Psoas muscle (tissue), 8 donors: Measurements from ENCODE around the gene CLIC3. TPM values are rescaled to one million over a fixed set of nuclear protein-coding genes. Genes with fewer than 3 reads are reported as not detected.

Experiments used
- ATAC-seq, 4 donors: fragments of 200-7000 bp; cut with Tn5 transposase; one replicate each; pipeline ENCODE4 v1.9.1; 2020; ENCODE audit warnings: moderate library complexity in 3 of 4, mild to moderate bottlenecking in 2 of 4
- DNase-seq, 2 donors: peaks; one replicate each; pipeline ENCODE4 v3.0.0-alpha.2; 2020
- H3K27ac ChIP-seq: fragments of 200-600 bp; one replicate; pipeline ENCODE4 v1.8.0; 2022
- H3K27me3 ChIP-seq, 3 donors: fragments of 200-600 bp in 1 of 3; one replicate each; pipeline versions ENCODE4 v1.6.1 to v1.8.0; 2013 to 2022; ENCODE audit warnings: low read length in 2 of 3, mild to moderate bottlenecking in 2 of 3, moderate library complexity in 1 of 3; ENCODE audit not compliant: insufficient read depth in 3 of 3
- H3K36me3 ChIP-seq, 2 donors: fragments of 200-600 bp in 1 of 2; one replicate each; pipeline versions ENCODE4 v1.6.1 to v1.8.0; 2013 to 2022; ENCODE audit warnings: low read depth in 1 of 2, mild to moderate bottlenecking in 1 of 2, moderate library complexity in 1 of 2; ENCODE audit not compliant: insufficient read depth in 1 of 2
- H3K4me1 ChIP-seq: fragments of 200-600 bp; one replicate; pipeline ENCODE4 v1.8.0; 2022
- H3K4me3 ChIP-seq: fragments of 200-600 bp; one replicate; pipeline ENCODE4 v1.8.0; 2022; ENCODE audit warnings: mild to moderate bottlenecking
- H3K9me3 ChIP-seq: fragments of 200-600 bp; one replicate; pipeline ENCODE4 v1.8.0; 2022
- WGBS, 3 donors: extraction: QIAGEN DNeasy Blood & Tissue Kit; methylation state at CpG; one replicate each; pipeline versions ENCODE4 v1.1.6 to v1.1.7; 2013; 5-methylcytosine and 5-hydroxymethylcytosine counted together
- intact Hi-C, 2 donors: fragments of 100-400 bp; cut with DNase I; formaldehyde crosslinking; loops; one replicate each; pipeline versions ENCODE4 v1.11.0 to v1.14.2; 2022
- polyA plus RNA-seq, 3 donors: library from polyadenylated mRNA; stranded (reverse); fragments of 200-250 nt; gene quantifications; one replicate each; pipeline ENCODE4 v1.2.3, GENCODE V29; 2013
- total RNA-seq, 4 donors: library from RNA; stranded (reverse); fragmentation: NEBNext Ultra II Directional in 2 of 4; extraction: Animal tissue kit (Norgen Biotek cat#: 25700) in 2 of 4; gene quantifications; one replicate each; pipeline versions ENCODE4 v1.2.1 to v1.2.4, GENCODE V29; 2021 to 2023
- TF ChIP-seq, protein P1 (sequence below): fragments of 200-600 bp; IDR thresholded peaks from one replicate; pipeline ENCODE4 v1.8.0; 2022; ENCODE audit warnings: antibody characterized with exemption
- donor health status: healthy with polysubstance abuse.
- donor health status: DM: no; HTN: no; CAD: no; lungs with moderate emphysema.
- donor health status: Bipolar disorder and iron deficiency.
- donor health status: healthy.
- donor health status: DM: yes; HTN: yes; CAD: no.
- donor health status: DM: no; HTN: no; CAD: no.
- donor health status: DM: no; HTN: no; CAD: no.
- donor health status: DM: yes; HTN: yes; CAD: no.

CLIC3 gene
- total and polyA plus RNA-seq, 7 donors = 0.38 to 0.94 (median 0.67) TPM; not detected in 1

- Histone ChIP-seq H3K27me3 (no peaks in the 10 kb centered on the region), H3K27ac (no peak overlapping the region), H3K36me3 (no peaks in the 10 kb centered on the region), H3K9me3 (no peaks in the 10 kb centered on the region), H3K4me1 (peaks cover 17% of the 10 kb centered on the region), H3K4me3 (no peak overlapping the region)
- WGBS, 3 donors = 57 to 76% (median 57%) methylated on average over 12 to 15 of the region's 15 CpGs
- intact Hi-C loops = loop anchor here in 1 of 2 donors (5.0 kb wide), 1 partner anchor 160 kb away; the partner anchor contains the start of gene TMEM141
- DNase-seq (peak in 1 of 2 donors; percentile 13), ATAC-seq (no peak)
- TF ChIP-seq, protein P1, sequence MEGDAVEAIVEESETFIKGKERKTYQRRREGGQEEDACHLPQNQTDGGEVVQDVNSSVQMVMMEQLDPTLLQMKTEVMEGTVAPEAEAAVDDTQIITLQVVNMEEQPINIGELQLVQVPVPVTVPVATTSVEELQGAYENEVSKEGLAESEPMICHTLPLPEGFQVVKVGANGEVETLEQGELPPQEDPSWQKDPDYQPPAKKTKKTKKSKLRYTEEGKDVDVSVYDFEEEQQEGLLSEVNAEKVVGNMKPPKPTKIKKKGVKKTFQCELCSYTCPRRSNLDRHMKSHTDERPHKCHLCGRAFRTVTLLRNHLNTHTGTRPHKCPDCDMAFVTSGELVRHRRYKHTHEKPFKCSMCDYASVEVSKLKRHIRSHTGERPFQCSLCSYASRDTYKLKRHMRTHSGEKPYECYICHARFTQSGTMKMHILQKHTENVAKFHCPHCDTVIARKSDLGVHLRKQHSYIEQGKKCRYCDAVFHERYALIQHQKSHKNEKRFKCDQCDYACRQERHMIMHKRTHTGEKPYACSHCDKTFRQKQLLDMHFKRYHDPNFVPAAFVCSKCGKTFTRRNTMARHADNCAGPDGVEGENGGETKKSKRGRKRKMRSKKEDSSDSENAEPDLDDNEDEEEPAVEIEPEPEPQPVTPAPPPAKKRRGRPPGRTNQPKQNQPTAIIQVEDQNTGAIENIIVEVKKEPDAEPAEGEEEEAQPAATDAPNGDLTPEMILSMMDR = no peak
Observed at GRCh38 chr9:136952321-136952850, 44.0 kb downstream of the CLIC3 start.

GRCh38 chr9:136951541-136952320 is 44.6 kb downstream of the CLIC3 start, which contains the start of gene LCN12:
LCN12 (plus strand) TSS chr9:136952273; CDS start chr9:136952328, 55 bp downstream.
- ATAC-seq (no peak), DNase-seq (peak in 1 of 2 donors; percentile 13)
- 65 to 87% (median 70%) methylated on average over 13 to 14 of the region's 14 CpGs for WGBS, 3 donors
- Histone ChIP-seq H3K9me3 (no peaks in the 10 kb centered on the region), H3K4me1 (peaks cover 20% of the 10 kb centered on the region), H3K27me3 (no peaks in the 10 kb centered on the region), H3K4me3 (no peak within 1 kb of the TSS), H3K27ac (no peak within 1 kb of the TSS), H3K36me3 (no peaks in the 10 kb centered on the region)
- intact Hi-C loops = loop anchor here in 1 of 2 donors (5.0 kb wide), 1 partner anchor 159 kb away; the partner anchor contains the start of gene TMEM141
- TF ChIP-seq, protein P1 = no peak

DNA sequence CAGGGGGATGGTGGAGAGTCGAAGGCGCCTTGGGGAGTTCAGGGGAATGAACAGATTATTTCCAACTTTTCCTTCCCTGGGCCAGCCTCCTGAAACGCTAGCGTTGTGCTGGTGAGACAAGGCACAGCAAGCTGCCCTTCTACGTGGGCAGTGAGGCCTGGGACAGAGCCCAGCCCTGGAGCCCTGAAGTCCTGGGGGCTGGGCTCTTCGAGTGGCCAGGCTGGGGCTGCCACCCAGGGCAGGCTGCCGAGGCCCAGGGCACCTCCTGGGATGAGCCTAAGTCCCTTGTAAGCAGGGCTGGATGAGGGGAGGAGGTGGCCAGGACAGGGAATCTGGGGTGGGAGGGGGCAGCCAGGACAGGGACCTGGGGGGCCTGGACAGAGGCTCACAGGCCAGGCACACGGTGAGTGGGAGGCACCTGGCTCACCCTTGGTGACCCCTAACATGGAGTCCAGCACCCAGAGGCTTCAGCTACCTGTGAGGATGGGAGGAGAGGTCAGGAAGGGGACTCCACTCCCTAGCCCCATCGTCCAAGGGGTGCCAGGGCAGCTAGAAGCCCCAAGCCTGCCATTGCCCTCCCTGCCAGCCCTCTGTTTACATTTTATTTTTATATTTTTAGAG is 45.6 kb downstream of the CLIC3 start:
- intact Hi-C loops = loop anchor here in 1 of 2 donors (5.0 kb wide), 1 partner anchor 158 kb away; the partner anchor contains the start of gene TMEM141

More for the DNA sequence above, 45.6 kb downstream of the CLIC3 start:
- ATAC-seq = peak in 3 of 4 donors; percentile 10 to 28 (median 21)
- TF ChIP-seq, protein P1 = no peak
- no peaks in the 10 kb centered on the region for H3K27me3 ChIP-seq
- peak overlapping the region; percentile 85 for H3K4me3 ChIP-seq
- H3K9me3 ChIP-seq = no peaks in the 10 kb centered on the region
- WGBS, 3 donors = 27 to 34% (median 33%) methylated on average over 8 to 9 of the region's 9 CpGs
- H3K4me1 ChIP-seq = peaks cover 20% of the 10 kb centered on the region
- peak in 1 of 2 donors; percentile 21 for DNase-seq
- H3K27ac ChIP-seq = peak overlapping the region; percentile 87
- no peaks in the 10 kb centered on the region for H3K36me3 ChIP-seq
